HG03571 (cell line): Measurements from ENCODE around the gene ALOXE3.
"Not testable (repeated sequence)": the region's sequence is repeated elsewhere in the genome, so short reads cannot be mapped to it uniquely, and the experiment has no call there.

ENCODE experiments used
- ATAC-seq: cut with Tn5 transposase; IDR thresholded peaks from one replicate; pipeline ENCODE4 v1.9.1; 2021; ENCODE audit not compliant: unreplicated experiment

The ALOXE3 gene

DNA sequence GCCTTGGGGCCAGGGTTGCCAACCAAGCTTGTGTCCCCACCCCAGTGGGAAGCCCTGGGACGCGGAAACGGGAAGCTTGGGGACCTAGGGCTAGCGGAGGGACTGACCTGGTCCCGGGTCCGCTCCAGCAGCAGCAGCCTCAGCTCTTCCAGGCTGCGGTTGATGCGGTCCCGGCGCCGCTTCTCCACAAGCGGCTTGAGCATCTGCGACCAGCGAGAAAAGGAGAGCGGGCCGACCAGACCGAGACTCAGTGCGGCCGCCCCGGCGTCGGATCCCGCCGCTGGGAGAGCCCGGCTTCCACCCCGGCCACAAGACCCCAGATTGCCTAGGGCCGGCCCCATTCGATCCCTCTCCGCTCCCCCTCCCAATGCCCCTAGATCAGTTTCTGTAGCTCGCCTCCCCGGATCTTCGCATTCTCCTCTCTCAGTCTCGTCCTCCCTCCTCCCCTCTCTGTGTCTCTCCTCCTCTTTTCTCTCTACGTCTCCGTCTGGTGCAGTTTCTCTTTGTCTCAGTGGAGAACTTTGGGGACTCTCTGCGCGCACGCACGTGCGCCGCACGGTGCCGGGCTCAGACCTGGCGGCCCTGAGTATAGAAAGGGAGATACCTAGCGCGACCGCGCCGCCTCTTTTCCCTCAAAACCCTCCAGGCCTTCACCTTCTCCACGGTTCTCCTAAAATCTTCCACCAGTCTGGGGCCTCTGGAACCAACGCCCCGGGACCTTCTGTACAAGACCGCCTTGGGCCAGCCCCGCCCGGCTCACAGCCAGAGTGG is 4.8 kb upstream of the ALOXE3 start:
- ATAC-seq = no peak

- ATAC-seq = no peak
Measured at GRCh38 chr17:8122422-8122923, 4.2 kb upstream of the ALOXE3 start.

- ATAC-seq = peak; percentile 17
Measured at GRCh38 chr17:8121681-8122421, 3.5 kb upstream of the ALOXE3 start.

DNA sequence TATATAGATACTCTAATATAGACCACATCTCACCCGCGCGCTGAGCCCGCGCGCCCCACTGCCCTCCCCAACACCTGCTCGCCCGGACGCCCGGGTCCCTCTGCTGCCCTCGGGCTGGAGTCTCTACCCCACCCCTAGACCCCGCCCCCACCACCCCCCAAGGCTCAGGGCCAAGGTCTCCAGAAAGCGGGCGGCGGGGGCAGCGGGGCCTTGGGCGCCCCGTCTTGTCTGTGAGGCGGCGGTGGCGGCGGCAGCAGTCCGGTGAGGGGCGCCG is 3.0 kb upstream of the ALOXE3 start:
- ATAC-seq = peak; percentile 5

DNA sequence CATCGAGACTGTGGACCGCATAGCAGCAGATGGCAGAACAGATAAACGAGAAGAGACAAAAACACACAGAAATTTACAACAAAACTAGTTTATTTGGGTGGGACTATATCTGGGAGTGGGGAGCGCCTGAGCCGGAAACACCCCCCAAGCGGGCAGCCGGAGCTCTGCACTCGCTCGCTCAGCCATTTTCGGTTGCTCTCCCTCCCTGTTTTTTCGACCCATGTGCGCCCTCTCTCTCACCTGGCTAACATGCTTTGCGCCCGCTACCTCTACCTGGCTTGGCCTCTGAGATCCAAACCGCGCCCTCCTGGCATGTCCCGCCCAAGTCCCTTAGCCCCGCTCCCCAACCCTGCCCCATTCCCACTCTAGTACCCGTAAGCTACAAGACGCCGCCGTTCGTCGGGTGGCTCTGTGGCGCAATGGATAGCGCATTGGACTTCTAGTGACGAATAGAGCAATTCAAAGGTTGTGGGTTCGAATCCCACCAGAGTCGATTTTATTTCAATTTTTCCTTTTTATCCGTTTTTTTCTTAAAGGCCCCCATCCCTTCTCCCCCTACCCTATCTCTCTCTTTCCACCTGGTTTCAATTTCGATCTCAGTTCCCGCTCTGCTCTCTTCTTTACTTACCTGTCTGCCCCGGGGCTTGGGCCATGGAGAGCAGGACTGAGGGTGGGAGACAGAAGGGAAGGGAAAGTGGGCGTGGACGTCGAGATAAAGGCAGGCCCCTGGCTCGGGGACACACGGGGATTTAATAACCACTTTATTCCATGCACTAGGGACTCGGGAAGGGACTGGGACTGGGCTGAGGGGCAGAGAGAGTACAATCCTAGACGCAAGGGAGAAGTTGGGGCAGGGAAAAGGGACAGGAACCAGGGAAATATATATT is 2.4 kb upstream of the ALOXE3 start:
- ATAC-seq = no peak

- peak; percentile 34 for ATAC-seq
Measured at GRCh38 chr17:8119581-8120519, 1.5 kb upstream of the ALOXE3 start.

GRCh38 chr17:8118769-8119580 is 661 bp upstream of the ALOXE3 start:
- ATAC-seq = peak; percentile 33

GRCh38 chr17:8117367-8117979 is 841 bp downstream of the ALOXE3 start:
- no peak for ATAC-seq

- ATAC-seq = no peak
Measured at GRCh38 chr17:8116776-8117175, 1.5 kb downstream of the ALOXE3 start.

DNA sequence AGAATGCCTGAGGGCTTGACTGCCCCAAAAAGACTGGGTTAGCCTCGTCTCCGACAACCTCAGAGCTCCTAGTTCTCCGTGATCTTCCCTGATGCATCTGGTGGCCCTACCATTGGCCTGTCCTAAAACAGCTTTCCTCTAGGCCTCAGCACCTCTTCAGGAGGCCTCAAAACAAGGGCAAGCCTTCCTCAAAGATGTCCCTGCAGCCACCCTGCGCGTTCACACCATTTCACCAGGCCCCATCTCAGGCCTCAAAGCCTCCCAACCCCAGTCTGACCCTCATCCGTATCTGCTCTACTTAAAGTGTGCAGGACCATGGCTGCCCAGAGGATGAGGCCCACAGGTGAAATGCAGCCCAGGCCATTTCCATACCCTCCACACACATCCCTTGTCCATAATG is 7.4 kb downstream of the ALOXE3 start:
- no peak for ATAC-seq

DNA sequence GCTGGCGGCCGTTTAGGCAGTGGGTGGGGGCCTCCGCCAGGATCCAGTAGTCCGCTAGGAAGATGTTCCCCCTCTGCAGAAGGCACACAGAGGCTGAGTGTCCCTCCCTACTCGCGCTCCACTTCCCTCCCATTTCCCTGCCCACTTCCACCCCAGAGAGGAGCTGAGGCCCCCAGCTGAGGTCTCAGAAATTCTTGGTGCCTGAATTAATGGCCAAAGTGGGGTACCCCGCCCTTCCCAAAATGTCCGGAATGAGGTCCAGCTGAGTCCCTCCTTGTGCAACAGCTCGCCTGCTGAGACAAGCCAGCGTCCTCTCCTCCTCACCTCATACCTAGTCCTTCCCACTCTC is 7.9 kb downstream of the ALOXE3 start:
- no peak for ATAC-seq

- no peak for ATAC-seq
Measured at GRCh38 chr17:8109661-8110455, 8.5 kb downstream of the ALOXE3 start.

DNA sequence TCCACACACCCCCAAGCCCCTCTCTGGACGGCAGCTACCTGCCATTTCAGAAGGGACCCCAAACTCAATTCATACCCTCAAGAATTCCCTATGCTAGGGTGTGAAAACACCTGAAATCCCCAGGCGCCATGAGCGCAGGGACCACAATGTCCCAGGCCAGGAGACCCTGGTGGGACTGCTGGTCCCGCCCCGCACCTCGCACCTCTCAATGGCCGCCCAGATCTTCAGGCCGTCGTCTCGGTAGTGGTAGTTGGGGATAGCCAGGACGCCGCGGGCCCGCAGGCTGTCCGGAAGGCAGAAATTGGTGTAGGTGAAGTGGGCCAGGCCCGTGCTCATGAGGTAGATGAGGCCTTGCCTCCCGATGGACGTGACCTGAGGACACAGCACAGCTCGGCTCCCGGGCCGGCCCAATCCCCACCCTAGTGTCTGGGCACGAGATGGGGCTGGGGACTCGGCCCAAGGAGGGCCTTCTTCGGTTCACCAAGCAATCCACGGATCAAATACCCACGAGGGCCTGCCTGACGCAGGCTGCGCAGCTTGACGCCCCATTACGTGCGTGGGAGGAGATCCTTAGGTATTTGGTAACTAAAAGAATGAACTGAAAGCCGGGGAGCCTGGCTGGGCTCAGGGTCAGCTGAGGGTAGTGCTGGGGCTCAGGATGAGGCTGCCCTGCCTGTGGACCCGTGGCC is 9.2 kb downstream of the ALOXE3 start:
- ATAC-seq = no peak

- ATAC-seq = not testable (repeated sequence)
Measured at GRCh38 chr17:8106980-8107379, 11.3 kb downstream of the ALOXE3 start.

DNA sequence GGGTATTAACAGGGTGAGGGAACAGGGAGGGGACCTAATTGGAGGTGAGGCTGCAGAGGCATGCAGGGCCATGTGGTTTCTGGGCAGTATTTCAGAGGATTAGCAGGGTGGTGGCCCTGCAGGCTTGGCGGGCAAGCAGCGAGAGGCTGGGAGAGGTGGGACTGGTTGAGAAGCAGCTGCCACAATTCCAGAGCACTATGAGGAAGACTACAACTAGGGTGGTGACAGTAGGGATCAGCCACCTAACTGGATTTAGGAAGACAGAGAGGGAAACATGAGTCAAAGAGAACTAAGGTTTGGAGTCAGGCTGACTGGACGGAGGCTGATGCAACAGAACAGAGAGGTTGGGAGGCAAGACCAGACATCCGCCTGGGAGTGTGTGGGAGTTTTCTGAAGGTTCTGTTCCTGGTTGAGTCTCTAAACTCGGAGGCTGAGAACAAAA is 12.3 kb downstream of the ALOXE3 start:
- no peak for ATAC-seq

DNA sequence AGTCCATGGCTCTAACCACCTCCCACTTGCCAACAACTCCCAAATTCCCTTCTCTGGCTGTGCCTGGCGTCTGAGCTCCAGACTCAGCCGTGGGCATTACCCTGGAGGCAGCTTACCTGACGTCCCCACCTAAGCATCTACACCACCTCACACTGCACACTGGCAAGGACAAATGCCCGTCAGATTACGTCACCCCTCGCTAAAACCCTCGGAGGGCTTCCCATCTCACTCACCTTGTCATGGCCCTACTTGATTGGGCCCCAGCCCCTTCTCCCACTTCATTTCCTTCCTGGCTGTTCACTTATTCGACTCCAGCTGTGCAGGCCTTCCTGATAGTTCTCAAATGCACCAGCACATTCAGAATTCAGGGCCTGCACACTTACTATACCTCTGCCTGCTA is 13.4 kb downstream of the ALOXE3 start:
- no peak for ATAC-seq

DNA sequence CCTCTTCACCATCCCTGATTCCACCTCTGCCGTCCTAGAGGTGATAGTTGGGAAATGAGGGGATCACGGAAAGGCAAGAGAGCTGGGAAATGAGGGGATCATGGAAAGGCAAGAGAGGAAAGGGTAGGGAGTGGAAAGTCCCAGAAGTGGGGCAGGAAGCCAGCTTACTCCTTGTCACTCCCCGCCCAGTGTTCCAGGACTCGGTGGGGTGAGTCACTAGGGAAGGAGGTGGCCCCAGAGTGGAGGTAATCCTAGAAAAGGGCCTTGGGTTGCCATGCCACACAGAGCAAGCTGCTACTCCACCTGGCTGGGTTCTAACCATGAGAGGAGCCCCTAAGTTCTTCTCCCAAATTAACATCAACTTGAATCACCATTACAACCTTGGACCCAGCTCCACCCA is 14.8 kb downstream of the ALOXE3 start:
- no peak for ATAC-seq

DNA sequence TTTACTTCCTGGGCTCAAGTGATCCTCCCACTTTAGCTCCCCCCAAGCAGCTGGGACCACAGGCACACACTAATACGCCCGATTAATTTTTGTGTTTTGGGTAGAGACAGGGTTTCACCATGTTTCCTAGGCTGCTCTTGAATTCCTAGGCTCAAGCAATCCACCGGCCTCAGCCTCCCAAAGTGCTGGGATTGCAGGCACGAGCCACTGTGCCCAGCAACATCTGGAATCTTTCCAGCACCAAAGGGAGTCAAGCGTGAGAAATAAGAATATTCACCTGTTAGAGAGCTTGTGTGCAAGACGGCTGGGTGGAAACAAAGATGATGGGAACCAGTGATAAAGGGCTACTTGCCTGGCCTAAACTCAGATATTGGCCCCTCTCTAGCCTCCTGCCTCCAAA is 16.6 kb downstream of the ALOXE3 start:
- no peak for ATAC-seq
